Prostate gland (tissue), 2 donors: ENCODE measurements around the gene ZNF638.

ENCODE experiments used
- POLR2A ChIP-seq: fragments of 450-650 bp; IDR thresholded peaks from one replicate; pipeline ENCODE4 v1.6.1; 2016; ENCODE audit warnings: antibody characterized with exemption, mild to moderate bottlenecking
- POLR2AphosphoS5 ChIP-seq: sonication (generic); formaldehyde crosslinking; IDR thresholded peaks from one replicate; pipeline ENCODE4 v1.6.1; 2017; ENCODE audit warnings: antibody characterized with exemption
- TF ChIP-seq, protein P1 (sequence below), 4 experiments: fragments of 200-600 bp in 2 of 4; fragments of 450-650 bp in 2 of 4; sonication (generic) in 2 of 4; IDR thresholded peaks; 1 replicate in 3 of 4; 2 replicates in 1 of 4; pipeline ENCODE4 v1.5.1; 2016 to 2019; ENCODE audit warnings: antibody characterized with exemption in 4 of 4, mild to moderate bottlenecking in 2 of 4, moderate library complexity in 2 of 4

- no peak for TF ChIP-seq POLR2AphosphoS5
- TF ChIP-seq, protein P1, sequence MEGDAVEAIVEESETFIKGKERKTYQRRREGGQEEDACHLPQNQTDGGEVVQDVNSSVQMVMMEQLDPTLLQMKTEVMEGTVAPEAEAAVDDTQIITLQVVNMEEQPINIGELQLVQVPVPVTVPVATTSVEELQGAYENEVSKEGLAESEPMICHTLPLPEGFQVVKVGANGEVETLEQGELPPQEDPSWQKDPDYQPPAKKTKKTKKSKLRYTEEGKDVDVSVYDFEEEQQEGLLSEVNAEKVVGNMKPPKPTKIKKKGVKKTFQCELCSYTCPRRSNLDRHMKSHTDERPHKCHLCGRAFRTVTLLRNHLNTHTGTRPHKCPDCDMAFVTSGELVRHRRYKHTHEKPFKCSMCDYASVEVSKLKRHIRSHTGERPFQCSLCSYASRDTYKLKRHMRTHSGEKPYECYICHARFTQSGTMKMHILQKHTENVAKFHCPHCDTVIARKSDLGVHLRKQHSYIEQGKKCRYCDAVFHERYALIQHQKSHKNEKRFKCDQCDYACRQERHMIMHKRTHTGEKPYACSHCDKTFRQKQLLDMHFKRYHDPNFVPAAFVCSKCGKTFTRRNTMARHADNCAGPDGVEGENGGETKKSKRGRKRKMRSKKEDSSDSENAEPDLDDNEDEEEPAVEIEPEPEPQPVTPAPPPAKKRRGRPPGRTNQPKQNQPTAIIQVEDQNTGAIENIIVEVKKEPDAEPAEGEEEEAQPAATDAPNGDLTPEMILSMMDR (IDR thresholded peaks at IDR 0.05) = no peak
- no peak for TF ChIP-seq POLR2A
These were observed 114.9 kb downstream of the ZNF638 start for GRCh38 chr2:71446505-71446904.
